Measurements from ENCODE around the gene MRRF.

MRRF gene

DNA sequence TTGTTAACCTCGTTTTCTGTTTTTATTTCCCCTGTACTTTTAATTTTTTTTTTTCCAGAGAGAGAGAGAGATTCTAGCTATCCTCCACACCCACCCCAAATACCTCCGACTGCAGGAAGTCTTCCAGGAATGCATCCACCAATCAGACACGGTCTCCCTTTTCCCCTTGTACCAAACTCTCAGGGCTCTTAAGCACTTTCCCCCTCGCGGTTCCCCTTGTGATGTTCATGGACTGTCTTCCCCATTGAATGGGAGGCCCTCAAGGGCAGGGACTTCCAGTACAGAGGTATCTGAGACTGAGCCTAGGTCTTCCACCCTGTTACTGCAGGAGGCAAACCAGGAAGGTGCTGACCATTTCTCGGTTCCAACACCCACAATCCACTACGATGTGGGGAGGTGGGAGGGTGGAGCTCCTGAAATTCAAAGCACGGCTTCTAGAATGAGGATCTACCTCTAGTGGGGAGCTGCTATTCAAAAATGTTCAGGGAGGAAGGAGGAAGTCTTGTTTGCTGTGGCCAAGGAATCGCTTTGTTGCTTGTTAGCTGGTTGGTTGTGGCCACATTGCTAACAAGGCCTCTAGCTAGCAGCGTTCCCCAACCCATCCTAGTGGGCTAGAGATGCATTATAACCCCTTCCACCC is 68.6 kb downstream of the MRRF start:
- DNase-seq = no peak

DNA sequence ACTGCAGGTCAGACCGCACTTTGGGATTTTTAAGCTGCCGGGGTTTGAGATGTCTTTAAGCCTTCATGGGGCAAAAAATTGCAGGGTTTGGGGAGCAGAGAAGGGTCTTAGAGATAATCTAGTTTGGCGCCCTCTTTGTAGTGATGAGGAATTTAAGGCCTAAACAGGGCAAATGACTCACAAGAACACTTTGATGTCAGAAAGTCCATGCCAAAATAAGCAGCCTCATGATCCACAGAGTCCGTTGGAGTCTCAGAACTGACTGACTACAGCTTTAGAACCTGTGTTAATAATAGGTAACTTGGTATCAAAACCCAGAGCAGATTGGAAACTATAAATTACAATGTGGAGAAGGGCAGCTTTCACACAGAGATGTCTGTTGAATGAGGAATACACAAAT is 70.2 kb downstream of the MRRF start:
- no peak for DNase-seq

- DNase-seq = no peak
Measured at GRCh38 chr9:122336189-122336588, 71.5 kb downstream of the MRRF start.

DNA sequence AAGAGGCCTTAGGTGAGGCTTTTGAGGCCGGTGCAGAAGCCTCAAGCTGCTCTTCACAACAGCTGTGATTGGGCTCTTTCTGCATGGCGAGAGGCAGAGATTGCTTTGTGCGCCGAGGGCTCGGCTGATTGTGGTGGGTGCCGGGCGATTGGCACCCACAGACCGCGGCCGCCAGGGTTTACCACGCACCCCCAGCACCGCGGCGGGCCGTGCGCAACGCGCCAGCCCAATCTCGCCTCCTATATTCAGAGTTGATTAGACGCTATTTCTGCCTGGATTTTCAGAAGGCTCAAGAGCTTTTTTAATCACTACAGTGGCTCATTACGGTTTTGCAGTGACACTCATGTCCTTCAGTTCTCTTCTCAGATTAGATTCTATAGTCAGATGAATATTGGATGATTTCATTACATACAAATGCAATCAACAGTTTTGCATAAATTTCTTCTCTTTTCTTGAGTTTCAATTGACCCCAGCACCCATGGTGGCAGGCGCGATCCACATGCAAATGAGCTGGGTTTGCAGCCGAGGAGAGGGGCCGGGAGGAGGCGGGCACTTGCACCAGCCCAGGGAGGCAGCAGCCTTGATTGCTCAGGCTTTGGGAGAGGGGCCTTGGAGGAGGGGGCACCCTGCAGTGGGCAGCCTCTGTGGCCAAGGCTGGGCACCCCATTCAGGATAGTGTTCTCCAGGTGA is 72.3 kb downstream of the MRRF start:
- DNase-seq = no peak

GRCh38 chr9:122337556-122337929 is 72.9 kb downstream of the MRRF start:
- no peak for DNase-seq

GRCh38 chr9:122338536-122338935 is 73.9 kb downstream of the MRRF start:
- DNase-seq = no peak

GRCh38 chr9:122338994-122339393 is 74.3 kb downstream of the MRRF start:
- DNase-seq = no peak

DNA sequence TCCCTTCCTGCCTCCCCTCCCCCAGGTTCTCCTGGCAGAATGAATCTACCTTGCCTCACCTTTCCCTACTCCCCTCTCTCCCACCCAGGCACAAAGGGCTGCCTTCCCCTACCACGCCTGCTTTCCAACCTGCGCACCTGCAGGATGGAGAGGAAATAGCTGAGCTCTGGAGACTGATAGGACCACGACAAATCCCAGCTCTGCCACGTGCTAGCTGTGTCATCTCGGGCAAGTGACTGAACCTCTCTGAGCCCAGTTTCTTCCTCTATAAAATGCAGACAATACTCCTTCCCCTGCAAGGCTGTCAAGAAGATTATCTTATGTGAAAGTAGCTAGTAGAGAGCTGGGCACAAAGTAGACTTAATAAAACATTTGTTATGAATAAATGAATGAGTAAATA is 74.9 kb downstream of the MRRF start:
- no peak for DNase-seq

DNA sequence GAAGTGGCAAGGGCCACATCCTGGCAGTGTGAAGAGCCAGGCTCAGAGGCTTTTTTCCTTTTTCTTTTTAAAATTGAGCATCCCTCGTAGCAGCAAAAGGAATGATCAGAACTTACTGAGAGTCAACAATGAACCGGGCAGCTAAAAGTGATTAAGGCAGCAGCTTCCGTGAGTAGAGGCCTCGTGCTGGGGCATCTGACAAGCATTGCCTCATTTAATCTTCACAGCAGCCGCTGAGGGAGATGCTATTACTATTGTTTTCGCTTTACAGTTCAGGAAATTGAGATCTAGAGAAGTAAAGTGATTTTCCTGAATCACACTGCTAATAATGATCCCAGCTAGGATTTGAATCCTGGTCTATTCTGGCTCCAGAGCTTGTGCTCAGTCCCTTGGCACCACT is 75.5 kb downstream of the MRRF start:
- DNase-seq = no peak

GRCh38 chr9:122342323-122343050 is 77.8 kb downstream of the MRRF start:
- no peak for DNase-seq

- DNase-seq = no peak
Measured at GRCh38 chr9:122346478-122347347, 82.0 kb downstream of the MRRF start.

GRCh38 chr9:122347348-122348287 is 82.9 kb downstream of the MRRF start:
- no peak for DNase-seq

DNA sequence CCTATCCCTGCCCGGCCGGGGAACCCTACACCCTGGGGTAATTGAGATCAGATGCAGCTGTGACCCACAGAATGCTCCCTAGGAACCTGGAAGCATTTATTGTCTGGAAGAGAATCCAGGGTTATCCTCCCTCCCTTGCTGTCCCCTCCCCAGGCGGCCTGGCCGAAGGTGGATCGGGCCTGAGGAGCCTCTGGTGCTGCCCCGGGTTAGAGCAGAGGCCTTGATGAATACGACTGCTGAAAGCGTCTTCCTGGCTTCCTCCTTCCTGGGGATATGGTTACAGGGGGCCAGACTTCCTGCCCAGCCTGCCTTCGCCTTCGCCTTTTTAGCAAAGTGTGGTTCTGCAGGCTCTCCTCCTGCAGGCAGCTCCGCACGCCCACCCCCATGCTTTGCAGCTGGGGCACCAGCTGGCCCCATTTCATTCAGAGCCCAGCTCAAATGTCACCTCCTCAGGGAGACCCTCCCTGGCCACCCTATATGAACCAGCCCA is 83.7 kb downstream of the MRRF start:
- no peak for DNase-seq

DNA sequence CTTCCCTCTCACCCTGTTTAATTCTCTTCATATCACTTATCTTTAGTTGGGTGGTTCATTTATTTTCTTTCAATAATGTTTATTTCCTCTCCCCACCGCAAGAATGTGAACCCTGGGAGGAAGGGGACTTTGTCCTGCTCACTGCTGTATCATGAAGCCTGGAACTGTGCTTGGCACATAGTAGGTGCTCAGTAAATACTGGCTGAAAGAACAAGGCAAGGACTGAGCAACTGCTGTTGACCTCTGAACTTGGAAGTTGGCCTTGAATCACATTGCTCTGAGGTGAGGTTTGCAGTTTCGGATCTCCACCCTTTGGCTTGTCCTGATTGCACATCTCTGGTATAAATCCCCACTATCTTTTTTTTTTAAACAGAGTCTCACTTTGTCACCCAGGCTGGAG is 84.1 kb downstream of the MRRF start:
- DNase-seq = no peak

- no peak for DNase-seq
Measured at GRCh38 chr9:122349201-122349600, 84.5 kb downstream of the MRRF start.

DNA sequence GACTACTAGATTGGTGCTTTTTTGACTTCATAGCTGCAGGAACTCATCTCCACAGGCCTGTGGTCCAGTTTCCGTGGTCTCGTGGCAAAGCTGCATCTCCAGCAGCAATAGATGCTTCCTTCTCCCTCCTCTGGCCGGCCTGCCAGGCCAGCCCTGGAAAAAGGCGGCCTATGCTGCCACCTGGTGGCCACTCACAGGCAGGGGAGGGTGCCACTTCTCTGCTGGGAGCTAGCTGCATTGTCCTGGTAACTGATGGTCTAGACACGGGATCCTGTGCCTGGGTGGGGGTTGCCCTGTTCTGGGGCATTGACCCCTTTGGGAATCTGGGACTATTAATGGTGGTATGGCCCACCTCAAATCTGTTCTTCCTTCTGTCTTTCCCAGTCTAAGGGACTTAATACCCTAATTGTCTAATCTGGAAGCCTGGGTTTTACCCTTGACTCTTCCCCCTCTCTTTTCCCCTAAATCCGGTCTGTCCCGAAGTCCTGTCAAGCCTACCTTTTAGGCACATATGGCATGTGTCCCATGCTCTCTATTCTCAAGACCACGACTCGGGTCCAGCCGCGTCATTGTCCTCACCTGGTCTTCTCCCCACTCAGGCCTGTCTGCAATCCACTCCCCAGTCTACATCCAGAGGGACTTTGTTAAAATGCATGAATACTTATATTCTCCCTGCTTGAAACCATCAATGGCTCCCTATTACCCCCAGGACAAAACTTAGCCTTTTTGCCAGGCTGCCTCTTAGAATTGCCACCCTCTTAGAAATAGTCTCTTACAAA is 86.1 kb downstream of the MRRF start:
- DNase-seq = peak; percentile 68

GRCh38 chr9:122354536-122355199 is 90.0 kb downstream of the MRRF start:
- DNase-seq = no peak

- no peak for DNase-seq
Measured at GRCh38 chr9:122355336-122355875, 90.7 kb downstream of the MRRF start.

GRCh38 chr9:122356627-122357026 is 91.9 kb downstream of the MRRF start:
- DNase-seq = no peak

- DNase-seq = no peak
Measured at GRCh38 chr9:122360891-122361290, 96.2 kb downstream of the MRRF start.
